Activated CD8-positive, alpha-beta T cell treated with anti-CD3 and anti-CD28 coated beads for 36 hours (primary cell): Measurements from ENCODE around the gene ACTN4. TPM values are rescaled to one million over a fixed set of nuclear protein-coding genes. Genes with fewer than 3 reads are reported as not detected.

ENCODE experiments used
- ATAC-seq: fragments of 200-7000 bp; cut with Tn5 transposase; one replicate; pipeline ENCODE4 v1.10.0; 2021; ENCODE audit warnings: mild to moderate bottlenecking, moderate library complexity
- CTCF ChIA-PET: fragments of 350-600 bp; sonication (Branson Sonifier 250); formaldehyde crosslinking; loops from one replicate; lab custom pipeline; 2021; ENCODE audit warnings: antibody characterized with exemption; lab: Charles Lee
- POLR2A ChIA-PET: fragments of 350-600 bp; sonication (Branson Sonifier 250); formaldehyde crosslinking; loops from one replicate; lab custom pipeline; 2021; ENCODE audit warnings: antibody characterized with exemption; lab: Charles Lee
- DNase-seq: peaks from one replicate; pipeline ENCODE4 v3.0.0-alpha.2; 2020
- H3K27ac Mint-ChIP-seq: one replicate; pipeline ENCODE4 v1.8.0; 2021; ENCODE audit warnings: mild to moderate bottlenecking, mixed read lengths
- H3K27me3 Mint-ChIP-seq: one replicate; pipeline ENCODE4 v1.8.0; 2021; ENCODE audit warnings: mixed read lengths
- H3K36me3 Mint-ChIP-seq: one replicate; pipeline ENCODE4 v1.8.0; 2021; ENCODE audit warnings: low read depth, mixed read lengths
- H3K4me1 Mint-ChIP-seq: one replicate; pipeline ENCODE4 v1.8.0; 2021; ENCODE audit warnings: low read depth, mixed read lengths
- H3K4me3 Mint-ChIP-seq: one replicate; pipeline ENCODE4 v1.8.0; 2021; ENCODE audit warnings: mild to moderate bottlenecking, moderate library complexity, mixed read lengths
- H3K9me3 Mint-ChIP-seq: one replicate; pipeline ENCODE4 v1.8.0; 2021; ENCODE audit warnings: mixed read lengths
- intact Hi-C: fragments of 100-400 bp; cut with micrococcal nuclease; formaldehyde crosslinking; loops from one replicate; pipeline ENCODE4 v1.10.0; 2022
- total RNA-seq, 2 experiments: library from RNA; stranded (reverse); gene quantifications; one replicate each; pipeline ENCODE4 v1.2.3, GENCODE V29; 2021
- TF ChIP-seq, protein P1 (sequence below): fragments of 200-600 bp; IDR thresholded peaks from one replicate; pipeline ENCODE4 v1.8.0; 2022; ENCODE audit warnings: antibody characterized with exemption, mild to moderate bottlenecking

Gene ACTN4
- total RNA-seq, 2 experiments from 2014 or later, result 183 to 189 TPM

DNA sequence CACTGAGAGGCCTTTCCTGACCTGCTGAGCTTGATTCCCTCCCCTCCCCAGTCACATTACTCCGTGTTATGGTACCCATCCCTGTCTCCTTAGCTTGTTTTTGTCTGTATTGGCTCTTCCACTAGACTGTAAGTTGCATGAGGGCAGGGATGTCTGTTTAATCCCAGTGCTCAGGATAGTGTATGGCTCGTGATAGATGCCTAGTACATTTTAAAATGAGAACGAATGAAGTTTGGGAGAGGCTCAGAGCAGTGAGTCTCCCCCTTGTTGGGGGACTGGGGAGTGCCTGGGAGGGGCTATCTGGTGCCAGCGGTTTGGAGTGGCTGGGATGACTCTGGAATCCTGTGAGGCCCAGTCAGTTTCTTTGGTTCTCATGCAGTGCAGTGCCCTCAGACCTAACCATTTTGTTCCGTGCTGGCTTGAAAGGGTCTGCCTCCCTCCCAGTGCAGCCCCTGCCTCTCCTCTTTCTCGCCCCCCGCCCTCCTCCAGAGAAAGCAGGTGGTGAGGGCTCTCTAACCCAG is 35.5 kb downstream of the ACTN4 start:
- peaks cover 22% of the 10 kb centered on the region for H3K36me3 Mint-ChIP-seq
- intact Hi-C loops, result no loop called here
- no peaks in the 10 kb centered on the region for H3K9me3 Mint-ChIP-seq
- CTCF ChIA-PET, result interaction anchor here (1.0 to 1.9 kb wide), 2 partner anchors 48 to 280 kb away, joined by 4 to 8 read pairs; partner anchors contain the start of gene FAM98C
- H3K4me1 Mint-ChIP-seq, result peaks cover 75% of the 10 kb centered on the region
- DNase-seq (no peak), ATAC-seq (no peak)
- H3K4me3 Mint-ChIP-seq, result no peak overlapping the region
- TF ChIP-seq, protein P1, sequence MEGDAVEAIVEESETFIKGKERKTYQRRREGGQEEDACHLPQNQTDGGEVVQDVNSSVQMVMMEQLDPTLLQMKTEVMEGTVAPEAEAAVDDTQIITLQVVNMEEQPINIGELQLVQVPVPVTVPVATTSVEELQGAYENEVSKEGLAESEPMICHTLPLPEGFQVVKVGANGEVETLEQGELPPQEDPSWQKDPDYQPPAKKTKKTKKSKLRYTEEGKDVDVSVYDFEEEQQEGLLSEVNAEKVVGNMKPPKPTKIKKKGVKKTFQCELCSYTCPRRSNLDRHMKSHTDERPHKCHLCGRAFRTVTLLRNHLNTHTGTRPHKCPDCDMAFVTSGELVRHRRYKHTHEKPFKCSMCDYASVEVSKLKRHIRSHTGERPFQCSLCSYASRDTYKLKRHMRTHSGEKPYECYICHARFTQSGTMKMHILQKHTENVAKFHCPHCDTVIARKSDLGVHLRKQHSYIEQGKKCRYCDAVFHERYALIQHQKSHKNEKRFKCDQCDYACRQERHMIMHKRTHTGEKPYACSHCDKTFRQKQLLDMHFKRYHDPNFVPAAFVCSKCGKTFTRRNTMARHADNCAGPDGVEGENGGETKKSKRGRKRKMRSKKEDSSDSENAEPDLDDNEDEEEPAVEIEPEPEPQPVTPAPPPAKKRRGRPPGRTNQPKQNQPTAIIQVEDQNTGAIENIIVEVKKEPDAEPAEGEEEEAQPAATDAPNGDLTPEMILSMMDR, result no peak
- POLR2A ChIA-PET, result interaction anchor here (2.5 kb wide), 1 partner anchor 26 kb away, joined by 7 read pairs; no protein-coding TSS in a partner anchor
- peak overlapping the region; percentile 78 for H3K27ac Mint-ChIP-seq
- H3K27me3 Mint-ChIP-seq, result no peaks in the 10 kb centered on the region

DNA sequence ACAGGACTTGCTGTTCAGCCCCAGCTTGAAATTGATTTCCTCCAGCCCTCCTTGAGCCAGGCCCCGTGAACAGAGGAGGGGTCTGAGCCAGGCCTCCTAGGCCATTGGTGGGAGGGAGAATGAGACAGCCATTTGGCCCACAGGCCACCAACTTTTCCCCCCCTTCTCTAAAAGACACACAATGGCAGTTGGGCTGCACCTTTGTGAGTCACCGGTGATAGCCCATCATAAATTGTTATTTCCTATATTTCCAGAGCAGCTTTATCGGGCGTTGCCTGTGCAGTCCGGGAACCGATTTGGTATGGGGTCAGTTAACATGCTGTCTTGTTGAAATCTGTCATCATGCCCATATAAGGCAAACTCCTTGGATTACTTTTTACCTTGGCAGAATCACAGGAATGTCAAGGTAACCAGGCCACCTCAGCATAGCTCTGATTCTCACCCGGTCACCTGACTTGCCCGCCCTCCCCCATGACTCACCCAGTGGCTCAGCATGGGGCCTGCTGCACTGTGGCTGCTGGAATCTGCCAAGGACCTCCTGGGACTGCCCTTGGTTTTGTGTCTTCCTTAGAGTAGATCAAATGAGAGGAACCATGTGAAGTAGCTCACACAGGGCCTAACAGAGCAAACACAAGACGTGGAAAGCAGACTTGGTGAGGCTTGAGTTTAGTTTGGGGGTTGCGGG is 36.1 kb downstream of the ACTN4 start:
- ATAC-seq (peak; percentile 63), DNase-seq (peak; percentile 76)
- Mint-ChIP-seq H3K9me3 (no peaks in the 10 kb centered on the region), H3K27ac (peak overlapping the region; percentile 78), H3K36me3 (peaks cover 22% of the 10 kb centered on the region), H3K27me3 (no peaks in the 10 kb centered on the region), H3K4me1 (peaks cover 72% of the 10 kb centered on the region), H3K4me3 (no peak overlapping the region)
- ChIA-PET CTCF (interaction anchor here (1.0 to 1.9 kb wide), 2 partner anchors 49 to 280 kb away, joined by 4 to 8 read pairs; partner anchors contain the start of gene FAM98C), POLR2A (interaction anchor here (2.5 kb wide), 1 partner anchor 27 kb away, joined by 7 read pairs; no protein-coding TSS in a partner anchor)
- intact Hi-C loops, result no loop called here
- TF ChIP-seq, protein P1, result no peak

DNA sequence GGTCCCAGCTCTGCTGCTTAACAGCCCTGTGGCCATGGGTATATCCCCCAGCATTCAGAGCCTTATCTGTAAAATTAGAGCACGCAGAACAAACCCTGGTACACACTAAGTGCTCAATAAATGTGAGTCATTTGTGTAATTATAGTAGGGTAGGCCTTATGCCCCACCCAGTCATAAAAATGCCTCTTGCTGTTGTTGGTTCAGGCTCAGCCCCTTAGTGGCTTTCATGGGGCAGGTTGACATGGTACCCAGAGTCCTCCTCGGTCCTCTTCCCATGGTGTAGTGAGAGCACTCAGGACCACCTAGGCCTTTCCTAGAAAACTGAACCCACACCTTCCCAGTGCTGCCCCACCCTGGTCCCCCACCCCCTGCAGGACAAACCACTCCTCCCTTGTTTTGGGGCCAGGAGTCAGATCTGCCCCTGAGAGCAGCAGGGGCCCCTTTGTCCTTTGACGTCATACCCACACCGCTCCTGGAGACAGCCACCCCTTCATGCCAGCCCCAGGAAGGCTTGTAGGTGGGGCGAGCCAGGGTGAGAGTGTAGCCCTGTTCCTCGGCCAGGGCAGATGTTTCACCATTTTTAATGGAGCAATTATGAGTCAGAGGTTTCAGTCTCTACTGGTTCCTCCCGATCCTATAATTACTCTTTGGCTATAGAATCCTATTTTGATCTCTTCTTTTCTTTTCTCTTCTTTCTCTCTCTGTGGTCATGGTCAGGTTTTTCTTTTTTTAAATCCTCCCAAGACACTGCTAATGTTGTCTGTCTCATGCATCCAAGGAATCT is 36.8 kb downstream of the ACTN4 start:
- peak; percentile 66 for DNase-seq
- peaks cover 24% of the 10 kb centered on the region for H3K36me3 Mint-ChIP-seq
- no peak overlapping the region for H3K4me3 Mint-ChIP-seq

DNA sequence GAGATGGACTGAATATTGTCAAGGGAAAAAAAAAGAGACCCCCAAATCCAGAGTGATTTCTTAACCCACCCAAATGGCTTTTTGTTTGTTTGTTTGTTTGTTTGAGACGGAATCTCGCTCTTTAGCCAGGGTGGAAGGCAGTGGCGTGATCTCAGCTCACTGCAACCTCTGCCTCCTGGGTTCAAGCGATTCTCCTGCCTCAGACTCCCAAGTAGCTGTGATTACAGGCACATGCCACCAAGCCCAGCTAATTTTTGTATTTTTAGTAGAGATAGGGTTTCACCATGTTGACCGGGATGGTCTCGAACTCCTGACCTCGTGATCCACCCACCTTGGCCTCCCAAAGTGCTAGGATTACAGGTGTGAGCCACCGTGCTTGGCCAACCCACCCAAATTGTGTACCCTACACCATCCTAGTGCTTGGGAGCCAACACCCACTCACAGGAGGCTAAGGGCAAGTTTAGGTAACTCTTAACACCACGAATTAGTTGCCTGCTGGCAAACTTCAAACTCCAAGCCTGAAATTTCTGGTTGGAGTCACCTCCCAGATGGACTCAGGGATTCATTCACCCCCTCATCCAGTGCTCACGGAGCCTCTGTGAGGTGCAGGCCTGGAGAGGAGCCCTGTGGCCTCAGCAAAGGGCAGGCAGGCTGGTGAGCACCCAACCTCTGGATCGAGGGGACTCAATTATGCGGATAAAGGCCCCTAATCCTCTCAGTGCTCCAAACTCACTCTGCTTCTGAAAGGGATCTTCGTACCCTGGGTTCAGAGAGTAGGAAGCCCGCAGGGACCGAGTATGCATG is 37.6 kb downstream of the ACTN4 start:
- Mint-ChIP-seq H3K27ac (peak overlapping the region; percentile 84), H3K27me3 (no peaks in the 10 kb centered on the region), H3K4me1 (peaks cover 69% of the 10 kb centered on the region), H3K9me3 (no peaks in the 10 kb centered on the region), H3K36me3 (peaks cover 23% of the 10 kb centered on the region), H3K4me3 (no peak overlapping the region)
- intact Hi-C loops, result loop anchor here (5.0 kb wide), 1 partner anchor 38 kb away; the partner anchor contains the start of gene ACTN4
- ATAC-seq (no peak), DNase-seq (no peak)
- ChIA-PET CTCF (interaction anchor here (0.6 kb wide), 1 partner anchor 29 kb away, joined by 3 read pairs; no protein-coding TSS in a partner anchor), POLR2A (interaction anchor here (0.7 kb wide), 1 partner anchor 187 kb away, joined by 3 read pairs; no protein-coding TSS in a partner anchor)
- TF ChIP-seq, protein P1, result no peak

More for the DNA sequence above, 36.8 kb downstream of the ACTN4 start:
- TF ChIP-seq, protein P1, result no peak
- ChIA-PET POLR2A (no interaction called here), CTCF (interaction anchor here (1.0 kb wide), 1 partner anchor 281 kb away, joined by 4 read pairs; the partner anchor contains the start of gene FAM98C)
- ATAC-seq, result peak; percentile 48
- peak overlapping the region; percentile 78 for H3K27ac Mint-ChIP-seq
- peaks cover 74% of the 10 kb centered on the region for H3K4me1 Mint-ChIP-seq
- H3K27me3 Mint-ChIP-seq, result no peaks in the 10 kb centered on the region
- intact Hi-C loops, result no loop called here
- no peaks in the 10 kb centered on the region for H3K9me3 Mint-ChIP-seq
